ENCODE data around the gene ITPK1. TPM values are rescaled to one million over a fixed set of nuclear protein-coding genes. Genes with fewer than 3 reads are reported as not detected.

ITPK1 gene
- total RNA-seq, 4 donors from 2014 or later: 108 to 221 (median 138) TPM

GRCh38 chr14:93059260-93059659, 56.5 kb downstream of the ITPK1 start:
- intact Hi-C loops (cut with DNase I): no loop called here
- peak overlapping the region in 2 of 4 donors; percentile 80 to 91 for H3K27ac ChIP-seq (replicated peaks in 1 of 4)
- H3K4me1 ChIP-seq: peaks cover 63 to 94% (median 89%) of the 10 kb centered on the region in 4 donors
- no peak for DNase-seq (ENCODE audit: extremely low spot score)
- H3K36me3 ChIP-seq: no peaks in the 10 kb centered on the region
- no peaks in the 10 kb centered on the region for H3K9me3 ChIP-seq
- TF ChIP-seq POLR2AphosphoS5 (IDR thresholded peaks at IDR 0.05): no peak
- no peak for TF ChIP-seq EP300 (IDR thresholded peaks at IDR 0.05)
- no peak for TF ChIP-seq CTCF (IDR thresholded peaks at IDR 0.05)
- no peak for TF ChIP-seq POLR2A (IDR thresholded peaks at IDR 0.05; ENCODE audit: low read depth)
- H3K27me3 ChIP-seq: no peaks in the 10 kb centered on the region
- 90% methylated on average over 14 of the region's 16 CpGs for WGBS
- H3K4me3 ChIP-seq: no peak overlapping the region

- TF ChIP-seq EP300 (IDR thresholded peaks at IDR 0.05) (no peak), POLR2A (IDR thresholded peaks at IDR 0.05; ENCODE audit: low read depth) (no peak), CTCF (IDR thresholded peaks at IDR 0.05) (no peak), POLR2AphosphoS5 (IDR thresholded peaks at IDR 0.05) (no peak)
- Histone ChIP-seq H3K4me3 (no peak overlapping the region), H3K27me3 (no peaks in the 10 kb centered on the region), H3K4me1 (peaks cover 54 to 91% (median 80%) of the 10 kb centered on the region in 4 donors), H3K27ac (replicated peaks in 1 of 4) (peak overlapping the region; percentile 78 to 91 (median 82)), H3K9me3 (no peaks in the 10 kb centered on the region), H3K36me3 (no peaks in the 10 kb centered on the region)
- WGBS: 86% methylated on average over 12 of the region's 14 CpGs
- intact Hi-C loops (cut with DNase I): no loop called here
- no peak for DNase-seq (ENCODE audit: extremely low spot score)
These were observed 58.0 kb downstream of the ITPK1 start for GRCh38 chr14:93057586-93058280.

GRCh38 chr14:93056840-93057585, 58.7 kb downstream of the ITPK1 start:
- intact Hi-C loops (cut with DNase I): no loop called here
- no peaks in the 10 kb centered on the region for H3K27me3 ChIP-seq
- no peaks in the 10 kb centered on the region for H3K36me3 ChIP-seq
- peak overlapping the region; percentile 78 to 91 (median 82) for H3K27ac ChIP-seq (replicated peaks in 1 of 4)
- H3K4me3 ChIP-seq: no peak overlapping the region
- no peaks in the 10 kb centered on the region for H3K9me3 ChIP-seq
- WGBS: 55% methylated on average over 12 of the region's 14 CpGs
- peaks cover 47 to 91% (median 79%) of the 10 kb centered on the region in 4 donors for H3K4me1 ChIP-seq
- TF ChIP-seq EP300 (IDR thresholded peaks at IDR 0.05): no peak
- peak; percentile 56 to 58 for TF ChIP-seq POLR2AphosphoS5 (IDR thresholded peaks at IDR 0.05)
- TF ChIP-seq POLR2A (IDR thresholded peaks at IDR 0.05; ENCODE audit: low read depth): no peak
- no peak for TF ChIP-seq CTCF (IDR thresholded peaks at IDR 0.05)
- DNase-seq (ENCODE audit: extremely low spot score): no peak

DNA sequence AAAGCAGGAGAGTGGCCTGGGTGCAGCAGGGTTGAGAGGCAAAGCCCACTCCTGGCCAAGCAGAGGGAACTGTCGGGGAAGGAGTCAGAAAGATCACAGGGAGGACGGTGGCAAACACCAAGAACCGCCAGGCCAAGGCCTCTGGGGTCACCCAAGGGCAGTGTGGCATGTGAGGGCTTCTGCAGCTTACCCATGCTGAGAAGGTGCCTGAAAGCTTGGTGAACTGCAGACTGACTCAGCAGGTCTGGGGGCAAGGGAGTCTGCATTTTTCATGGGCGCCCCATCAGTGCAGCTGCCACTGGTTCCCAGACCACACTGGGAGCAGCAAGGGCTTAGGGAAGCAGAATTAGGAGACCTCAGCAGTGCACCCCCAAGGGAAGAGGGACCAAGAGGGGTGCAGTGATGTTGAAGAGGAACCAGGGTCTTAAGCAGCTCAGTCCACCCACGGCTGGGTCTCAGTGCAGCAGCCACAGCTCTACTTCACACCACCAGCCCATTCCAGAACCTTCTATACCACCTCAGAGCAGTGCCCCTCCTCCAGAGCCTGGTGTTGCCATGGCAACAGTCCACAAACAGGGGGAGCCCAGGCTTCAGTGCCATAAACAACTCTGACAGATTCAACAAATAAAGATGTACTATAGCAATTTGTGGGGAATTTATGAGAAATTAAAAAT, 59.4 kb downstream of the ITPK1 start:
- no peaks in the 10 kb centered on the region for H3K27me3 ChIP-seq
- peaks cover 43 to 91% (median 79%) of the 10 kb centered on the region in 4 donors for H3K4me1 ChIP-seq
- no peaks in the 10 kb centered on the region for H3K9me3 ChIP-seq
- peak overlapping the region; percentile 78 to 91 (median 82) for H3K27ac ChIP-seq (replicated peaks in 1 of 4)
- 73% methylated on average over 5 of the region's 5 CpGs for WGBS
- intact Hi-C loops (cut with DNase I): no loop called here
- no peaks in the 10 kb centered on the region for H3K36me3 ChIP-seq
- TF ChIP-seq POLR2AphosphoS5 (IDR thresholded peaks at IDR 0.05) (no peak), POLR2A (IDR thresholded peaks at IDR 0.05; ENCODE audit: low read depth) (no peak), EP300 (IDR thresholded peaks at IDR 0.05) (no peak), CTCF (IDR thresholded peaks at IDR 0.05) (no peak)
- no peak overlapping the region for H3K4me3 ChIP-seq
- no peak for DNase-seq (ENCODE audit: extremely low spot score)

All from esophagus muscularis mucosa (tissue), 4 donors.